Nephron progenitor cell (in vitro differentiated cells): ENCODE data around the gene COL5A3.

ENCODE experiments used
- DNase-seq: peaks from one replicate; pipeline ENCODE4 v3.0.0; 2021
- H3K27ac Mint-ChIP-seq: 2 replicates; pipeline ENCODE4 v1.8.0; 2021; ENCODE audit warnings: mild to moderate bottlenecking, moderate library complexity, mixed read lengths
- H3K27me3 Mint-ChIP-seq: 2 replicates; pipeline ENCODE4 v1.8.0; 2021; ENCODE audit warnings: mild to moderate bottlenecking, low read depth, mixed read lengths; ENCODE audit not compliant: poor library complexity
- H3K36me3 Mint-ChIP-seq: 2 replicates; pipeline ENCODE4 v1.8.0; 2021; ENCODE audit warnings: low read depth, mixed read lengths
- H3K4me1 Mint-ChIP-seq: 2 replicates; pipeline ENCODE4 v1.8.0; 2021; ENCODE audit warnings: mixed read lengths
- H3K4me3 Mint-ChIP-seq: 2 replicates; pipeline ENCODE4 v1.8.0; 2021; ENCODE audit warnings: mild to moderate bottlenecking, moderate library complexity, mixed read lengths
- H3K9me3 Mint-ChIP-seq: 2 replicates; pipeline ENCODE4 v1.8.0; 2021; ENCODE audit warnings: mild to moderate bottlenecking, moderate library complexity, mixed read lengths
- TF ChIP-seq, protein P1 (sequence below): fragments of 200-600 bp; sonication (generic); IDR thresholded peaks from 2 replicates; pipeline ENCODE4 v1.5.0; 2021; ENCODE audit warnings: antibody characterized with exemption

COL5A3 gene

DNA sequence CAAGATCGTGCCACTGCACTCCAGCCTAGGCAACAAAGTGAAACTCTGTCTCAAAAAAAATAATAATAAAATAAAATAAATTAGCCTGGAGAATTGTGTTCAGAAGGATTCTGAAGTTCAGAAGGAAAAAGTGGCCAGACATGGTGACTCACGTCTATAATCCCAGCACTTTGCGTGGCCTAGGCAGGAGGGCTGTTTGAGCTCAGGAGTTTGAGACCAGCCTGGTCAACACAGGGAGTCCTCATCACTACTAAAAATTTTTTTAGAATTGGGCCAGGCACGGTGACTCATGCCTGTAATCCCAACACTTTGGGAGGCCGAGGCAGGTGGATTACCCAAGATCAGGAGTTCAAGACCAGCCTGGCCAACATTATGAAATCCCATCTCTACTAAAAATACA, 8.9 kb upstream of the COL5A3 start:
- Mint-ChIP-seq H3K27ac (no peak overlapping the region), H3K4me1 (no peaks in the 10 kb centered on the region), H3K4me3 (no peak overlapping the region), H3K36me3 (no peaks in the 10 kb centered on the region), H3K27me3 (peaks cover 44% of the 10 kb centered on the region), H3K9me3 (no peaks in the 10 kb centered on the region)
- DNase-seq: no peak
- TF ChIP-seq, protein P1, sequence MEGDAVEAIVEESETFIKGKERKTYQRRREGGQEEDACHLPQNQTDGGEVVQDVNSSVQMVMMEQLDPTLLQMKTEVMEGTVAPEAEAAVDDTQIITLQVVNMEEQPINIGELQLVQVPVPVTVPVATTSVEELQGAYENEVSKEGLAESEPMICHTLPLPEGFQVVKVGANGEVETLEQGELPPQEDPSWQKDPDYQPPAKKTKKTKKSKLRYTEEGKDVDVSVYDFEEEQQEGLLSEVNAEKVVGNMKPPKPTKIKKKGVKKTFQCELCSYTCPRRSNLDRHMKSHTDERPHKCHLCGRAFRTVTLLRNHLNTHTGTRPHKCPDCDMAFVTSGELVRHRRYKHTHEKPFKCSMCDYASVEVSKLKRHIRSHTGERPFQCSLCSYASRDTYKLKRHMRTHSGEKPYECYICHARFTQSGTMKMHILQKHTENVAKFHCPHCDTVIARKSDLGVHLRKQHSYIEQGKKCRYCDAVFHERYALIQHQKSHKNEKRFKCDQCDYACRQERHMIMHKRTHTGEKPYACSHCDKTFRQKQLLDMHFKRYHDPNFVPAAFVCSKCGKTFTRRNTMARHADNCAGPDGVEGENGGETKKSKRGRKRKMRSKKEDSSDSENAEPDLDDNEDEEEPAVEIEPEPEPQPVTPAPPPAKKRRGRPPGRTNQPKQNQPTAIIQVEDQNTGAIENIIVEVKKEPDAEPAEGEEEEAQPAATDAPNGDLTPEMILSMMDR: no peak

- Mint-ChIP-seq H3K9me3 (no peaks in the 10 kb centered on the region), H3K27me3 (peaks cover 49% of the 10 kb centered on the region), H3K4me1 (no peaks in the 10 kb centered on the region), H3K27ac (no peak overlapping the region), H3K36me3 (no peaks in the 10 kb centered on the region), H3K4me3 (no peak overlapping the region)
- no peak for DNase-seq
- TF ChIP-seq, protein P1: no peak
Observed at GRCh38 chr19:10018786-10019185, 8.5 kb upstream of the COL5A3 start.

GRCh38 chr19:10018263-10018662, 8.0 kb upstream of the COL5A3 start:
- no peak for DNase-seq
- Mint-ChIP-seq H3K27me3 (peaks cover 52% of the 10 kb centered on the region), H3K36me3 (no peaks in the 10 kb centered on the region), H3K4me1 (no peaks in the 10 kb centered on the region), H3K4me3 (no peak overlapping the region), H3K9me3 (no peaks in the 10 kb centered on the region), H3K27ac (no peak overlapping the region)
- TF ChIP-seq, protein P1: no peak

DNA sequence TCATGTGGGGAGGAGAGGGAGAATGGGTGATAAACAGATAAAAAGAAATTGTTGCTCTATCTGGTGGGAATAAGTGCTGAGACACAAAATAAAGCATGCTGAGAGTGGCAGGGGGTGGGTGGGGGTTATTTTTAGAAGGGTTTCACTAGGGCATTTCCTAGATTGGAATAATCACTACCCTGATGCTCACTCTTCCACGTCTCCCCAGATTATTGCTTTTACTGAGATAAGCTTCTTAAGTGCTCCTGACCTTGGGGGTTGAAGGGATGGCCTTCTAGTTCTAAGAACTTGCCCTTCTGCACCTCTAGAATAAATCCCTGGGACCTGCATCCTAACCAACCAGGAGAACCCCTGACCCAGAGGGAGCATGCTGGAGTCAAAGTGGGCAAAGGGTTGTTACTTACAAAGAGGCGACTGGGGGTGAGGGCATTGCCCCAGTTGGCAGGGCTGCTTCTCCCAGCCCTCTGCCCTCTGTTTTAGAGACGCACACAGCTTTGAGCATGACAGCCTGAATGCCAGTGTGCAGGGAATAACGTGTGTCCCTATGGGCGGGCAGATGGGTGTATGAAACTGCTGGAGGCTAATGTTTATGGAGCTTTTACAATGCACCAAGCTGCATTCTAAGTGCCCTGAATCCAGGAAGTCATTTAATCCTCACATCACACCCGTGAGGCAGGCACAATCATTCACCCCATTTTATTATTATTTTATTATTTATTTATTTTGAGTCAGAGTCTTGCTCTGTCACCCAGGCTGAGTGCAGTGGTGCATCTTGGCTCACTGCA, 3.7 kb upstream of the COL5A3 start:
- Mint-ChIP-seq H3K27ac (no peak overlapping the region), H3K4me3 (no peak overlapping the region), H3K9me3 (no peaks in the 10 kb centered on the region), H3K4me1 (peaks cover 8% of the 10 kb centered on the region), H3K27me3 (peaks cover 69% of the 10 kb centered on the region), H3K36me3 (no peaks in the 10 kb centered on the region)
- TF ChIP-seq, protein P1: no peak
- no peak for DNase-seq

GRCh38 chr19:10013316-10013715, 3.0 kb upstream of the COL5A3 start, which contains the start of gene RDH8:
Gene RDH8 (plus strand): TSS chr19:10013483. CDS start chr19:10013498, 15 bp downstream.
- H3K4me1 Mint-ChIP-seq: peaks cover 16% of the 10 kb centered on the region
- H3K36me3 Mint-ChIP-seq: no peaks in the 10 kb centered on the region
- DNase-seq: no peak
- H3K27ac Mint-ChIP-seq: no peak within 1 kb of the TSS
- no peak within 1 kb of the TSS for H3K4me3 Mint-ChIP-seq
- H3K27me3 Mint-ChIP-seq: peaks cover 72% of the 10 kb centered on the region
- TF ChIP-seq, protein P1: no peak
- H3K9me3 Mint-ChIP-seq: no peaks in the 10 kb centered on the region

DNA sequence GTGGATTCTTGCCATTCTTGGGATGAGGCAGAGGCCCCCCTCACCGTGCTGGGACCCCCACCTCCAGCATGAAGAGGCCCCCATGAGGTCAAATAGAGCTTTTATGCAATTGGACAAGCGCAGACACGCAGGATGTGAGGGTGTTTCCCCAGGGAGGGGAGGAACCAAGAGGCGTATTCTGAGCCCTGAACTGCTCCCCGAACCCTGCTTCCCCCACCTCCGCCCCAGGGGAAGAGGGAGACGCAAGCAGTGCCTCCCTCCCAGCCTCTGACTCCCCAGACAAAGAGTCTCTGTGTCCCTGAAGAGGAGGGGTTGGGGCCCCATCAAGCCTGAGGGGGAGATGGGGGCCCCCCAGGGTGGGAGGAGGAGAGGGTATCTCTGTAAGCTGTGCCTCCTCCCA, 1.7 kb upstream of the COL5A3 start:
- Mint-ChIP-seq H3K4me3 (no peak overlapping the region), H3K27me3 (peaks cover 76% of the 10 kb centered on the region), H3K27ac (no peak overlapping the region), H3K9me3 (no peaks in the 10 kb centered on the region), H3K36me3 (no peaks in the 10 kb centered on the region), H3K4me1 (peaks cover 27% of the 10 kb centered on the region)
- no peak for DNase-seq
- TF ChIP-seq, protein P1: no peak
